Measurements from ENCODE around the gene ODAPH.
"Not testable (repeated sequence)": the region's sequence is repeated elsewhere in the genome, so short reads cannot be mapped to it uniquely, and the experiment has no call there.

ODAPH gene, protein sequence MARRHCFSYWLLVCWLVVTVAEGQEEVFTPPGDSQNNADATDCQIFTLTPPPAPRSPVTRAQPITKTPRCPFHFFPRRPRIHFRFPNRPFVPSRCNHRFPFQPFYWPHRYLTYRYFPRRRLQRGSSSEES

DNA sequence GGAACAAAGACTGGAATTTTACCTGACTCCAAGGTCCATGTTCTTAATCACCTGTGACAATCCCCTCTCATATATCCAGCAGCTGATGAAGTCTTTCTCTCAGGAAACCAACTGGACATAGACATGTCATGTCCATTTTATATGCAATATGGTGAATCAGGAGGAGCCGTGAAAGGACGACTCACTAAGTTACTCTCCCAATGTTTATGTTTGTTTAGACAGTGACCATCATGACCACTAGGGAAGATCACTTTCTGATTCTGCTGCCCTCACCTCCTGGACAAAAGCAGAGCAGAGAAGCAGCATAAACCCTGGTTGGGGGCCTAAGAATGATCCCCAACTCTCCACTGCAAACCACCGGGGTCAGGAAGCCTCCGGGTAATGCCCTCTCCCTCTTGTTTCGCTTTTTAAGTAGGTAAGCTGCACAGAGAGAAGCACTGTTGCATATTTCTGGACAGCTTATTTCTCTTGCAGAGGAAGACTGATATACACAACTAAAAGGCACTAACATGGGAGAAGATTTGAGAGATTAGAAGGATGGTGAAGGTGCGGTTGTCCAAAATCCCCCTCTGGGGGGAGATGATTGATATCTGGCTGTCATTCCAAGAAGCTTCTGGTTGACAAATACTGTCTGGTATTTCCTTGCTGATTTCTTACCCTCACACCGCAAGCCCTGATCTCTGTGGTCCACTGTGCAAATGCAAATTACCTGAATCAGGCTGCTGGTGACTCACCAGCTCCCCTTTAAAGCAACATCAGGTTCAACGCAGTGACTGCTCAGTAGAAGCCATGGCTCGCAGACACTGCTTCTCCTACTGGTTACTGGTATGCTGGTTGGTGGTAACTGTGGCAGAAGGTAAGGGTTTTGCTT is at the start of gene ODAPH:
TSS of gene ODAPH (plus strand) at position 773 of the 871 bp plus-strand sequence. CDS start at position 790, 17 bp downstream.
- no peaks in the 10 kb centered on the region for H3K4me1 ChIP-seq (ENCODE audit: control insufficient read depth in 1 of 2, insufficient read depth in 2 of 2, low read length in 2 of 2)
- H3K9me3 ChIP-seq (ENCODE audit: control insufficient read depth in 1 of 2, low read length in 2 of 2): no peaks in the 10 kb centered on the region
- no peak within 1 kb of the TSS for H3K4me3 ChIP-seq (ENCODE audit: low read depth in 1 of 2, low read length in 2 of 2)
- H3K27me3 ChIP-seq (ENCODE audit: low read depth, low read length): no peaks in the 10 kb centered on the region
- no peaks in the 10 kb centered on the region for H3K36me3 ChIP-seq (ENCODE audit: control insufficient read depth in 1 of 2, insufficient read depth in 2 of 2, low read length in 2 of 2)
- H3K27ac ChIP-seq (ENCODE audit: low read length): no peak within 1 kb of the TSS

DNA sequence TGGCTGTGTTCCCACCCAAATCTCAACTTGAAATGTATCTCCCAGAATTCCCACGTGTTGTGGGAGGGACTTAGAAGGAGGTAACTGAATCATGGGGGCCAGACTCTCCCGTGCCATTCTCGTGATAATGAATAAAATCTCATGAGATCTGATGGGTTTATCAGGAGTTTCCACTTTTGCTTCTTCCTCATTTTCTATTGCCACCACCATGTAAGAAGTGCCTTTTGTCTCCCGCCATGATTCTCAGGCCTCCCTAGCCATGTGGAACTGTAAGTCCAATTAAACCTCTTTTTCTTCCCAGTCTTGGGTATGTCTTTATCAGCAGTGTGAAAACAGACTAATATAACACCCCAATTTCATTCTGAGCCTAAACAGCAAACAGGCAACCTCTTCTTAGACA is 46.3 kb upstream of the ODAPH start:
- H3K27ac ChIP-seq (ENCODE audit: low read length); H3K9me3 ChIP-seq (ENCODE audit: control insufficient read depth in 1 of 2, low read length in 2 of 2); H3K27me3 ChIP-seq (ENCODE audit: low read depth, low read length); H3K4me3 ChIP-seq (ENCODE audit: low read depth in 1 of 2, low read length in 2 of 2); H3K36me3 ChIP-seq (ENCODE audit: control insufficient read depth in 1 of 2, insufficient read depth in 2 of 2, low read length in 2 of 2): not testable (repeated sequence)
- peaks cover 11 to 31% of the 10 kb centered on the region in 2 donors for H3K4me1 ChIP-seq (ENCODE audit: control insufficient read depth in 1 of 2, insufficient read depth in 2 of 2, low read length in 2 of 2)

DNA sequence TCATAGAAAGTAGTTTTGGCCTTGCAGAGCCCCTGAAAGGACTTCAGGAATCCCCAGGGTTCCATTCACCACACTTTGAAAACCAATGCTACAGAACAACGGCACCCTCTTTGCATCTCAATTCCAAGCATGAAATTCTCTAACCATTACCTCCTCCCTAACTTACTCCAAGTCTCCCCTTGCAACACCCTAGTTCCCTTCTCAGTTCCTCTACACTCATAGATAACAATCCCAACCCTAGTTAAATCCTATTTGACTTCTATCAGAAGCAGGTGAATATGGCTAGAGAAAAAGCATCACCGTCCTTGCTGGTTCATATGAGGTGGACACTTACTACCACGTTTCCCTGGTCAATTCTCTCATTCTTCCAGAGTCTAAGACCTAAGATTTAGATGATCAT is 44.0 kb upstream of the ODAPH start:
- Histone ChIP-seq H3K27ac (ENCODE audit: low read length) (peak overlapping the region; percentile 70), H3K27me3 (ENCODE audit: low read depth, low read length) (no peaks in the 10 kb centered on the region), H3K9me3 (ENCODE audit: control insufficient read depth in 1 of 2, low read length in 2 of 2) (no peaks in the 10 kb centered on the region), H3K4me1 (ENCODE audit: control insufficient read depth in 1 of 2, insufficient read depth in 2 of 2, low read length in 2 of 2) (peaks cover 18 to 38% of the 10 kb centered on the region in 2 donors), H3K36me3 (ENCODE audit: control insufficient read depth in 1 of 2, insufficient read depth in 2 of 2, low read length in 2 of 2) (peaks cover 4 to 8% of the 10 kb centered on the region in 2 donors), H3K4me3 (ENCODE audit: low read depth in 1 of 2, low read length in 2 of 2) (peak overlapping the region; percentile 53 to 83)

DNA sequence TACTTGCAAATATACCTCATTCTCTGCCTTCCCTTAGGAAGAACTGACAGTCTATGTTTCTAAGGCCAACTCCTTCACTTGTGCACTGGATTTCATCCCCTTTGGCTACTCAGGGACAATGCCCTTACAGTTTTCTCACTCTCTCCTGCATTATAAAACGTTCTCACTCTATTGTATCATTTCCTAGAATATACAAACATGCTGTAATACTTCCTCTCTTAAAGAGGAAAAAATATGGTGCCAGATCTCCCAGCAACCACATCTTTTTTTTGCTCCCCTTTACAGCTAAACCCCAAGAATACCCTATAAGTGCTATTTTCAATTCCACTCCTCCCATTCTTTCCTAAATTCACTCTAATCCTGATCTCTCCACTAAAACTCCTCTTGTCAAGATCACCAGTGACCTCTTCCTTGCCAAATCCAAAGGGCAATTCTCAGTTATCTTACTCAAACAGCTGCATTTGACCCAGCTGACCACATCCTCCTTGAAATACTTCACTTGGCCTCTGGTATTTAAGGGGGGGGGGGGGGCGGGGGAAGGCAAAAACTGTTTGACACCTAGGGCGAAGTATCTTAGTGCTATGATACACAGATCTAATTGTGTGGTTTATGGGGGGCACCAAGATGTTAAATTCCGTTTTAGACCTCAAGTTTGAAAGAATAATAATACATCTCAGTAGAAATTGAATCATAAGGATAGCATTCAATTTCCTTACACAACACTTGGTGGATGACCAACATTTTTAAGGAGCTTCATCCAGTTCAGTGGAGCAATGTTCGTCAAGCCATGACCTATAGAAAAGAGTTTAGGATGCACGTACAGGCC is 43.3 kb upstream of the ODAPH start:
- H3K36me3 ChIP-seq (ENCODE audit: control insufficient read depth in 1 of 2, insufficient read depth in 2 of 2, low read length in 2 of 2): peaks cover 6 to 14% of the 10 kb centered on the region in 2 donors
- H3K4me1 ChIP-seq (ENCODE audit: control insufficient read depth in 1 of 2, insufficient read depth in 2 of 2, low read length in 2 of 2): peaks cover 18 to 38% of the 10 kb centered on the region in 2 donors
- peak overlapping the region; percentile 95 for H3K27ac ChIP-seq (ENCODE audit: low read length)
- H3K4me3 ChIP-seq (ENCODE audit: low read depth in 1 of 2, low read length in 2 of 2): peak overlapping the region; percentile 83 to 89
- no peaks in the 10 kb centered on the region for H3K27me3 ChIP-seq (ENCODE audit: low read depth, low read length)
- H3K9me3 ChIP-seq (ENCODE audit: control insufficient read depth in 1 of 2, low read length in 2 of 2): no peaks in the 10 kb centered on the region

DNA sequence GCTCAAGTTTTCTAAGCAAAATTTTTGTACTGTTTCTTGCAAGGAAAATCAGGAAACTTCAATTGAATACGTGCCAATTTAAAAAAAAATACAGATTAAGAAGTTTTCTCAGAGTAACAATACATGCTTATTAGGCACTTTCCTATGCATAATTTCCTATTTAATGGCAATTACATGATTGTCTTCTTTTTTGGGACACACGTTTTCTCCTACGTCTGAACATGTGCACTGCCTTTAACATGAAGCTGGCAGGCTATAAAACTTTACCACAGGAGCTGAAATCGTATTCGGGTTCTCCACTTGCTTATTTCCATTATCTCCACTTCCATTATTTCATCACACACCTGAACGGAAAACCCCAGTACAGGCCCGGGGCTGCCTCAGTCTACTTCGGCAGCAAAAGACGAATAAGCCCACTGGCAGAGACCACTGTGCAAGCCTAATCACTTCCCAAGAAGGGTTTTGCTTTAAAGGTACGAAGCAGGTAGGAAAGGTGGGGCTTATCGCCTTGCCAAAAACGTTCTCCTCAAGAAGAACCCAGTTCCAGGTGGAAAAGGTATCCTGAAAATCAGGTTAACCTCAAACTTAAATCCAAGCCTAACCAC is 42.2 kb upstream of the ODAPH start:
- Histone ChIP-seq H3K4me1 (ENCODE audit: control insufficient read depth in 1 of 2, insufficient read depth in 2 of 2, low read length in 2 of 2) (peaks cover 18 to 38% of the 10 kb centered on the region in 2 donors), H3K27ac (ENCODE audit: low read length) (peak overlapping the region; percentile 95), H3K4me3 (ENCODE audit: low read depth in 1 of 2, low read length in 2 of 2) (peak overlapping the region; percentile 83 to 89), H3K36me3 (ENCODE audit: control insufficient read depth in 1 of 2, insufficient read depth in 2 of 2, low read length in 2 of 2) (peaks cover 9 to 18% of the 10 kb centered on the region in 2 donors), H3K27me3 (ENCODE audit: low read depth, low read length) (no peaks in the 10 kb centered on the region), H3K9me3 (ENCODE audit: control insufficient read depth in 1 of 2, low read length in 2 of 2) (no peaks in the 10 kb centered on the region)

DNA sequence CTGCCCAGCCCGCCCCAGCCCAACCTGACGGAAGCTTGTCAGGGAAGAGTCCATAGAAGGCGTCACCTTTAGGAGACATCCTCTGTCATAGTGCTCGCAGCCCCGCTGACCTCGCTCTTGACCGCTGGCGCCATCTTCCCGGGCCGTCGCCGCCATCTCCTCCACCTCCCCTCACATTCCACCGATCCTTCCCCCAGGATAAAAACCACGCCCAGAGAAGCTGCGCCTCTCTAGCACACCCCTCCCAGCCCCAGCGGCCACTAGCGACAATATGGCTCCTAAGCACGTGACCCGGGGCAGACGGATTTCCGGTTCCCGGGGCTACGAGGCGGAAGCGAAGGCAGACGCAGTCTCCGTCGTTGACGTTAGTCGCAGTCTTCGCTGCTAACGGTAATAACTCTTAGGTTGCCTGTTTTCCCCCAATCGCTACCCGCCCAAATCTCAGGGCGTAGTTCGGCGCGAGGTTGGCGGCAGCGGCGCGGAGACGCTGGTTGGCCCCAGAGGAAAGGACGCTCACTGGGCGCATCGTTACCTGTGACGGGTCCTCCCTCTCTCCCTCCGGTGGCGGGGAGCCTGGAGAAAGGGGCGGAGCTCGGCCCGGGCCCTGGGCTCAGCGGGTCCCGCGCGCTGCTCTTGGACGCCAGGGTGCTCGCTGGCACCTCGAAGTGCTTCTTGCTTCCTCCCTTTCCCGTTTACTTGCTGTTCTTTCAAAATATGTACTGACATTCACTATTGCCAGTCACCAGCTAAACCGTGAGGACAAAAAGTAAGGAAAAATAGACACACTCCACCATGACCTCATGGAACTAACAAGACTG is 41.5 kb upstream of the ODAPH start, which contains the start of the genes RCHY1 and THAP6:
TSS of gene RCHY1 (minus strand) at position 273 of the 818 bp plus-strand sequence. CDS start at position 156, 117 bp downstream.
TSS of gene THAP6 (plus strand) at position 343 of the 818 bp plus-strand sequence. CDS start 980 bp downstream, outside the sequence.
- Histone ChIP-seq H3K36me3 (ENCODE audit: control insufficient read depth in 1 of 2, insufficient read depth in 2 of 2, low read length in 2 of 2) (peaks cover 9 to 24% of the 10 kb centered on the region in 2 donors), H3K27me3 (ENCODE audit: low read depth, low read length) (no peaks in the 10 kb centered on the region), H3K9me3 (ENCODE audit: control insufficient read depth in 1 of 2, low read length in 2 of 2) (no peaks in the 10 kb centered on the region), H3K27ac (ENCODE audit: low read length) (peak within 1 kb of the TSS; percentile 95), H3K4me3 (ENCODE audit: low read depth in 1 of 2, low read length in 2 of 2) (peak within 1 kb of the TSS; percentile 83 to 89), H3K4me1 (ENCODE audit: control insufficient read depth in 1 of 2, insufficient read depth in 2 of 2, low read length in 2 of 2) (peaks cover 18 to 38% of the 10 kb centered on the region in 2 donors)

DNA sequence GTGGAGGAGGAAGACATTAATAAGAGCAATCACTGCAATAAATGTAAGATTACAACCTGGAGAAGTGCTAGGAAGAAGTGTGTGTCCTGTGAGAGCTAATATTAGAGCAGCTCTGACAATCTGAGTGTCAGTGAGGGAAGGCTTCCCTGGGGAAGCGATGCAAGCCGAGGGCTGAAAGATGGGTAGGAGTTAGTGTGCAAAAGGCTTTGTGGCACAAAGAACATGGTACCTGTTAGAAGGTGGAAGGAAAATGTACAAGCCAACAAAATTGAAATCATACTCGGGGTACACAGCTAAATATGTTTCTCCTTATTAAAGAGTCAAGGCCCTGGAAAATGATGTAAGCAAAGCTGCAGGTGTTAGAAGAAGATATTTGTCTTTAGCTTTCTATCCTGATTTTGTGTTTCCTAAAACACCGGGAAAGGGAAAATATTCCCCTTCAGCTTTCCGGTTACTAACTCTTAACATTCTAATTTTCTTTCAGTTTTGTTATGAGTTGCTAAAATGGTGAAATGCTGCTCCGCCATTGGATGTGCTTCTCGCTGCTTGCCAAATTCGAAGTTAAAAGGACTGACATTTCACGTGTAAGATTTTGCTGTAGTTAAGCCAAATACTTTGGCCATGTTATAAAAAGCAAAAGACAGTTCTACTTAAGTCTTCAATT is 40.8 kb upstream of the ODAPH start:
- H3K36me3 ChIP-seq (ENCODE audit: control insufficient read depth in 1 of 2, insufficient read depth in 2 of 2, low read length in 2 of 2): peaks cover 9 to 24% of the 10 kb centered on the region in 2 donors
- peak overlapping the region; percentile 83 to 89 for H3K4me3 ChIP-seq (ENCODE audit: low read depth in 1 of 2, low read length in 2 of 2)
- H3K9me3 ChIP-seq (ENCODE audit: control insufficient read depth in 1 of 2, low read length in 2 of 2): no peaks in the 10 kb centered on the region
- H3K27ac ChIP-seq (ENCODE audit: low read length): peak overlapping the region; percentile 95
- H3K27me3 ChIP-seq (ENCODE audit: low read depth, low read length): no peaks in the 10 kb centered on the region
- H3K4me1 ChIP-seq (ENCODE audit: control insufficient read depth in 1 of 2, insufficient read depth in 2 of 2, low read length in 2 of 2): peaks cover 18 to 37% of the 10 kb centered on the region in 2 donors

DNA sequence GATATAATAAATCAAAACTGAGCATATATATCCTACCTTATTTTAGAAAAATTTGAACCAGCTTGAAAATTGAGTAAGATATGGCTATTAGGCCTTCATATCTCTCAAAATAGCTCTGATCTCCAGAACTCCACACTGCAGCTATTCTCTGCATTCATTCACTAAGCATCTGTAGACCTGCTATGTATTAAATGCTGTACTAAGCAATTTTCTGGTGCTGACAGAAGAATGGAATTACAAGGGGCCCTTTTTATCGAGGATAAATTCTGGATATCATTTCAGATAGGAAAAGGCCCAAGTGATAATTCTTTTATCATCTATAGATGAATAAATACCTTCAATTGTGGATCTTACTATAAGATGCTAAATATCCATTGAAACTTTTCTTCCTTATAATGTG is 39.7 kb upstream of the ODAPH start:
- Histone ChIP-seq H3K4me1 (ENCODE audit: control insufficient read depth in 1 of 2, insufficient read depth in 2 of 2, low read length in 2 of 2) (peaks cover 14 to 26% of the 10 kb centered on the region in 2 donors), H3K27ac (ENCODE audit: low read length) (no peak overlapping the region)

DNA sequence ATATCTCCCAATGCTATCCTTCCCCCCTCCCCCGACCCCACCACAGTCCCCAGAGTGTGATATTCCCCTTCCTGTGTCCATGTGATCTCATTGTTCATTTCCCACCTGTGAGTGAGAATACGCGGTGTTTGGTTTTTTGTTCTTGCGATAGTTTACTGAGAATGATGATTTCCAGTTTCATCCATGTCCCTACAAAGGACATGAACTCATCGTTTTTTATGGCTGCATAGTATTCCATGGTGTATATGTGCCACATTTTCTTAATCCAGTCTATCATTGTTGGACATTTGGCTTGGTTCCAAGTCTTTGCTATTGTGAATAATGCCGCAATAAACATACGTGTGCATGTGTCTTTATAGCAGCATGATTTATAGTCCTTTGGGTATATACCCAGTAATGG is 36.4 kb upstream of the ODAPH start:
- not testable (repeated sequence) for H3K27ac ChIP-seq (ENCODE audit: low read length)
- H3K36me3 ChIP-seq (ENCODE audit: control insufficient read depth in 1 of 2, insufficient read depth in 2 of 2, low read length in 2 of 2): peaks cover 9 to 39% of the 10 kb centered on the region in 2 donors

More for the DNA sequence above, 39.7 kb upstream of the ODAPH start:
- Histone ChIP-seq H3K36me3 (ENCODE audit: control insufficient read depth in 1 of 2, insufficient read depth in 2 of 2, low read length in 2 of 2) (peaks cover 9 to 24% of the 10 kb centered on the region in 2 donors), H3K27me3 (ENCODE audit: low read depth, low read length) (no peaks in the 10 kb centered on the region), H3K4me3 (ENCODE audit: low read depth in 1 of 2, low read length in 2 of 2) (no peak overlapping the region), H3K9me3 (ENCODE audit: control insufficient read depth in 1 of 2, low read length in 2 of 2) (no peaks in the 10 kb centered on the region)

DNA sequence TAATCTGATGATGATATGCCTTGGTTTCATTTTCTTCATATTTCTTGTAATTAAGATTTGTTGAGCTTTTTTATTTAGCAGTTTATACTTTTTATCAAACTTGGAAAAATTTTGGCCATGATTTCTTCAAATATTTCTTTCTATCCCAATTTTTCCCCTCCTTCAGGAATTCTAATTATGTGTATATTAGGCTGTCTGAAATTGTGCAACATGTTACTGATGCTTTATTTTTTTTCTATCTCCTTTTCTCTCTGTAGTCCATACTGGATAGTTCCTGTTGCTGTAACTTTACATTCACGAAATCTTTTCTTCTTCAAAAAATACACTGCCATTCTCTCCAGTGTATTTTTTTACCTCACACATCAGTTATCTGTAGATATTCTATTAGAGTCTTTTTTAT is 30.8 kb upstream of the ODAPH start:
- no peak overlapping the region for H3K27ac ChIP-seq (ENCODE audit: low read length)
- H3K4me1 ChIP-seq (ENCODE audit: control insufficient read depth in 1 of 2, insufficient read depth in 2 of 2, low read length in 2 of 2): no peaks in the 10 kb centered on the region
- H3K4me3 ChIP-seq (ENCODE audit: low read depth in 1 of 2, low read length in 2 of 2): no peak overlapping the region
- H3K9me3 ChIP-seq (ENCODE audit: control insufficient read depth in 1 of 2, low read length in 2 of 2): no peaks in the 10 kb centered on the region
- H3K27me3 ChIP-seq (ENCODE audit: low read depth, low read length): no peaks in the 10 kb centered on the region
- H3K36me3 ChIP-seq (ENCODE audit: control insufficient read depth in 1 of 2, insufficient read depth in 2 of 2, low read length in 2 of 2): peaks cover 22 to 54% of the 10 kb centered on the region in 2 donors

More for the DNA sequence above, 36.4 kb upstream of the ODAPH start:
- not testable (repeated sequence) for H3K27me3 ChIP-seq (ENCODE audit: low read depth, low read length); H3K4me1 ChIP-seq (ENCODE audit: control insufficient read depth in 1 of 2, insufficient read depth in 2 of 2, low read length in 2 of 2); H3K9me3 ChIP-seq (ENCODE audit: control insufficient read depth in 1 of 2, low read length in 2 of 2); H3K4me3 ChIP-seq (ENCODE audit: low read depth in 1 of 2, low read length in 2 of 2)

All from muscle layer of duodenum (tissue), 2 donors.